ENCODE measurements around the gene TMEM94. TPM values are rescaled to one million over a fixed set of nuclear protein-coding genes. Genes with fewer than 3 reads are reported as not detected.

TMEM94 gene
- total and polyA plus RNA-seq, 2 of the 13 experiments (the other 11 are each of a cell fraction or from before 2014, with no cell fraction given): 32.6 to 134 TPM

DNA sequence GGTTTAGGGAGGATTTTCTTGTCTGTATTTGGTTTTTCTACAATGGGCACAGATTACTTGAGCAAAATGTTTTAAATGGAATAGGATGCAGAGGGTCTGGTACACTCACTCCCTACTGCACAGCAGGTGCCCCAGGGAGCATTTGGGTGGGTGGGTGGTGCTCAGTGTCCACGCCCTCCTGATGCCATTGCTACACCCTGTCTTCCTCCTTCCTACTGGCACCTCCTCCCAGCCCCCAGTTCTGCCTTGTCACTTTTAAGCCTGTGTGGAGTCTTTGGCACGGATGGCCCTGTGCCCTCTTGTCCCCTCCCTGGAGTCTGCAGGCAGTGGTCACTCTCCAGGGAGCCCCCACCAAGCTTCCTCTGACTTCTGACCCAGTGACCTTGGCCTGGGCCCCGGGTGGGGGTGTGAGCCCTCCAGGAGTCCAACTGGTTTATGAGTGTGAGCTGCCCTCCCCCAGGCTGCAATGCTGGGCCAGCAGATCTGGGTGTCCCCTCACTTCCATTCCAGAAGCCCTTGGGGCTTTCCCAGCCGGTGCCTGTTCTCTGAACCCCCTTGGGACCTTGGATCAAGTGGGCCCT, 84.6 kb downstream of the TMEM94 start (continued):
- TF ChIP-seq NCOA2 (CRISPR knock-in tag; IDR thresholded peaks at IDR 0.05): no peak
- TF ChIP-seq HIVEP1 (CRISPR knock-in tag; IDR thresholded peaks at IDR 0.05): 0 out of 2 replicates have a peak, but pooled peaks have one; percentile 33
- no peak for TF ChIP-seq ZNF335 (CRISPR knock-in tag; IDR thresholded peaks at IDR 0.05)
- no peak for TF ChIP-seq AKAP8 (CRISPR knock-in tag; IDR thresholded peaks at IDR 0.05)
- no peak for TF ChIP-seq ZNF839 (CRISPR knock-in tag; IDR thresholded peaks at IDR 0.05; ENCODE audit: borderline replicate concordance)
- TF ChIP-seq ZSCAN21 (CRISPR knock-in tag; IDR thresholded peaks at IDR 0.05; ENCODE audit: borderline replicate concordance): no peak
- no peak for TF ChIP-seq SKI (IDR thresholded peaks at IDR 0.05; ENCODE audit: partially characterized antibody)
- peak; percentile 46; the same call in 1 of the 2 replicates for TF ChIP-seq TARDBP (CRISPR knock-in tag; IDR thresholded peaks at IDR 0.05)
- no peak for TF ChIP-seq POLR2AphosphoS5 (IDR thresholded peaks at IDR 0.05; ENCODE audit: low read depth, low read length)
- TF ChIP-seq KDM3A (CRISPR knock-in tag; IDR thresholded peaks at IDR 0.05; ENCODE audit: low read depth): no peak

GRCh38 chr17:75542229-75542628, 85.8 kb downstream of the TMEM94 start:
- DNase-seq (ENCODE audit: low spot score): no peak
- Histone ChIP-seq H3K4me3 (replicated peaks in 1 of 3; ENCODE audit: insufficient read depth in 1 of 3, low read depth in 2 of 3, low read length in 3 of 3) (no peak overlapping the region), H3K4me1 (ENCODE audit: insufficient read depth, low read length) (peaks cover 58% of the 10 kb centered on the region), H3K27me3 (ENCODE audit: control insufficient read depth in 1 of 2, insufficient read depth in 2 of 2, low read length in 2 of 2) (no peaks in the 10 kb centered on the region), H3K9ac (ENCODE audit: insufficient read depth, low read depth, low read length) (no peak overlapping the region), H2AFZ (ENCODE audit: low read length) (no peak overlapping the region), H3K27ac (ENCODE audit: extremely low read length, insufficient read depth, low read length) (no peak overlapping the region), H3K4me2 (ENCODE audit: low read depth, low read length) (no peak overlapping the region), H3K9me3 (ENCODE audit: low read length) (no peaks in the 10 kb centered on the region), H3K36me3 (replicated peaks in 1 of 2; ENCODE audit: control insufficient read depth in 1 of 2, insufficient read depth in 2 of 2, low read length in 2 of 2) (peaks cover 4 to 18% of the 10 kb centered on the region in 2 experiments; a peak in 3 of 5 replicates), H4K20me1 (ENCODE audit: insufficient read depth, low read length) (no peaks in the 10 kb centered on the region), H3K79me2 (ENCODE audit: insufficient read depth, low read length) (peaks cover 14% of the 10 kb centered on the region)
- in situ Hi-C loops (cut with HindIII; ENCODE audit: extremely low pct_ligation_motif_present, low pct_unique_long_range_greater_than_20kb) (no loop called here), intact Hi-C loops (cut with micrococcal nuclease; ENCODE audit: unreplicated experiment) (no loop called here)
- no peak for FAIRE-seq
- no peak for TF ChIP-seq NR2F6 (IDR thresholded peaks at IDR 0.05)
- no peak for TF ChIP-seq NR2F6 (CRISPR knock-in tag; IDR thresholded peaks at IDR 0.05)
- TF ChIP-seq ZNF891 (CRISPR knock-in tag; IDR thresholded peaks at IDR 0.05): peak; percentile 12; the same call in 1 of the 2 replicates
- no peak for TF ChIP-seq DMTF1 (CRISPR knock-in tag; IDR thresholded peaks at IDR 0.05)
- TF ChIP-seq, protein P1, sequence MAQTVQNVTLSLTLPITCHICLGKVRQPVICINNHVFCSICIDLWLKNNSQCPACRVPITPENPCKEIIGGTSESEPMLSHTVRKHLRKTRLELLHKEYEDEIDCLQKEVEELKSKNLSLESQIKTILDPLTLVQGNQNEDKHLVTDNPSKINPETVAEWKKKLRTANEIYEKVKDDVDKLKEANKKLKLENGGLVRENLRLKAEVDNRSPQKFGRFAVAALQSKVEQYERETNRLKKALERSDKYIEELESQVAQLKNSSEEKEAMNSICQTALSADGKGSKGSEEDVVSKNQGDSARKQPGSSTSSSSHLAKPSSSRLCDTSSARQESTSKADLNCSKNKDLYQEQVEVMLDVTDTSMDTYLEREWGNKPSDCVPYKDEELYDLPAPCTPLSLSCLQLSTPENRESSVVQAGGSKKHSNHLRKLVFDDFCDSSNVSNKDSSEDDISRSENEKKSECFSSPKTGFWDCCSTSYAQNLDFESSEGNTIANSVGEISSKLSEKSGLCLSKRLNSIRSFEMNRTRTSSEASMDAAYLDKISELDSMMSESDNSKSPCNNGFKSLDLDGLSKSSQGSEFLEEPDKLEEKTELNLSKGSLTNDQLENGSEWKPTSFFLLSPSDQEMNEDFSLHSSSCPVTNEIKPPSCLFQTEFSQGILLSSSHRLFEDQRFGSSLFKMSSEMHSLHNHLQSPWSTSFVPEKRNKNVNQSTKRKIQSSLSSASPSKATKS (CRISPR knock-in tag; IDR thresholded peaks at IDR 0.05): no peak
- 96% methylated on average over 8 of the region's 8 CpGs for WGBS (ENCODE audit: low lambda C conversion rate)
- ChIA-PET POLR2A (interaction anchor here (0.7 to 2.7 kb wide), 4 partner anchors 11 to 114 kb away, joined by 3 to 9 read pairs (median 4); partner anchors contain the start of gene TSEN54), CTCF (ENCODE audit: low intra/inter-chr PET ratio, low total read pairs) (no interaction called here)
- BruUV-seq (replicated peaks): no TSS peak
- ATAC-seq: no peak

Measured in HepG2 (cell line).